ENCODE measurements around the gene NDUFS4.

- TF ChIP-seq CTCF (IDR thresholded peaks at IDR 0.05) (no peak), POLR2A (IDR thresholded peaks at IDR 0.05) (no peak), POLR2AphosphoS5 (IDR thresholded peaks at IDR 0.05) (no peak)
Observed at GRCh38 chr5:53601570-53601969, 41.1 kb downstream of the NDUFS4 start.
